Measurements from ENCODE around the gene SH3D19.

SH3D19 gene

GRCh38 chr4:151207186-151207585 lies 118.2 kb downstream of the SH3D19 start:
- no peak overlapping the region for H3K27ac ChIP-seq (ENCODE audit: low read depth, low read length)
- TF ChIP-seq EZH2phosphoT487 (conservative IDR thresholded peaks at IDR 0.05; ENCODE audit: low read length) = no peak
- no peak for TF ChIP-seq CTCF (IDR thresholded peaks at IDR 0.05; ENCODE audit: insufficient read depth, low read length, poor library complexity, severe bottlenecking)
- H3K4me3 ChIP-seq (ENCODE audit: insufficient read depth, low read length, poor library complexity, severe bottlenecking) = no peak overlapping the region
- no peaks in the 10 kb centered on the region for H3K79me2 ChIP-seq (ENCODE audit: insufficient read depth, low read length)
- H3K9me3 ChIP-seq (ENCODE audit: insufficient read depth, low read length) = no peaks in the 10 kb centered on the region
- H3K27me3 ChIP-seq (ENCODE audit: low read length) = no peaks in the 10 kb centered on the region
- H2AFZ ChIP-seq (ENCODE audit: low read depth, low read length, severe bottlenecking) = no peak overlapping the region
- no peaks in the 10 kb centered on the region for H3F3A ChIP-seq (ENCODE audit: insufficient read depth)
- no peak overlapping the region for H3K9ac ChIP-seq (ENCODE audit: low read length)
- no peaks in the 10 kb centered on the region for H3K9me2 ChIP-seq (replicated peaks; ENCODE audit: insufficient read depth, low read length)
- H3K36me3 ChIP-seq (ENCODE audit: low read length) = no peaks in the 10 kb centered on the region
- H4K20me1 ChIP-seq (ENCODE audit: low read depth, low read length) = no peaks in the 10 kb centered on the region
- no peak overlapping the region for H3K4me2 ChIP-seq (ENCODE audit: low read depth, low read length, poor library complexity, severe bottlenecking)

GRCh38 chr4:151206241-151207005 lies 119.0 kb downstream of the SH3D19 start:
- TF ChIP-seq EZH2phosphoT487 (conservative IDR thresholded peaks at IDR 0.05; ENCODE audit: low read length) (no peak), CTCF (IDR thresholded peaks at IDR 0.05; ENCODE audit: insufficient read depth, low read length, poor library complexity, severe bottlenecking) (no peak)
- no peak overlapping the region for H3K9ac ChIP-seq (ENCODE audit: low read length)

GRCh38 chr4:151205722-151206121 lies 119.7 kb downstream of the SH3D19 start:
- H3K79me2 ChIP-seq (ENCODE audit: insufficient read depth, low read length) = no peaks in the 10 kb centered on the region
- H3F3A ChIP-seq (ENCODE audit: insufficient read depth) = no peaks in the 10 kb centered on the region
- no peak overlapping the region for H3K4me2 ChIP-seq (ENCODE audit: low read depth, low read length, poor library complexity, severe bottlenecking)
- no peak overlapping the region for H3K4me3 ChIP-seq (ENCODE audit: insufficient read depth, low read length, poor library complexity, severe bottlenecking)
- no peak overlapping the region for H2AFZ ChIP-seq (ENCODE audit: low read depth, low read length, severe bottlenecking)
- no peak overlapping the region for H3K9ac ChIP-seq (ENCODE audit: low read length)
- no peaks in the 10 kb centered on the region for H3K9me3 ChIP-seq (ENCODE audit: insufficient read depth, low read length)
- H3K27me3 ChIP-seq (ENCODE audit: low read length) = no peaks in the 10 kb centered on the region
- H3K27ac ChIP-seq (ENCODE audit: low read depth, low read length) = no peak overlapping the region
- no peaks in the 10 kb centered on the region for H3K9me2 ChIP-seq (replicated peaks; ENCODE audit: insufficient read depth, low read length)
- TF ChIP-seq EZH2phosphoT487 (conservative IDR thresholded peaks at IDR 0.05; ENCODE audit: low read length) (no peak), CTCF (IDR thresholded peaks at IDR 0.05; ENCODE audit: insufficient read depth, low read length, poor library complexity, severe bottlenecking) (no peak)
- H3K36me3 ChIP-seq (ENCODE audit: low read length) = no peaks in the 10 kb centered on the region
- no peaks in the 10 kb centered on the region for H4K20me1 ChIP-seq (ENCODE audit: low read depth, low read length)

More at GRCh38 chr4:151206241-151207005, 119.0 kb downstream of the SH3D19 start:
- no peaks in the 10 kb centered on the region for H3K27me3 ChIP-seq (ENCODE audit: low read length)
- no peaks in the 10 kb centered on the region for H3K9me2 ChIP-seq (replicated peaks; ENCODE audit: insufficient read depth, low read length)
- H3K79me2 ChIP-seq (ENCODE audit: insufficient read depth, low read length) = no peaks in the 10 kb centered on the region
- no peak overlapping the region for H3K4me3 ChIP-seq (ENCODE audit: insufficient read depth, low read length, poor library complexity, severe bottlenecking)
- H3K27ac ChIP-seq (ENCODE audit: low read depth, low read length) = no peak overlapping the region
- no peaks in the 10 kb centered on the region for H3F3A ChIP-seq (ENCODE audit: insufficient read depth)
- no peaks in the 10 kb centered on the region for H3K36me3 ChIP-seq (ENCODE audit: low read length)
- no peaks in the 10 kb centered on the region for H3K9me3 ChIP-seq (ENCODE audit: insufficient read depth, low read length)
- H3K4me2 ChIP-seq (ENCODE audit: low read depth, low read length, poor library complexity, severe bottlenecking) = no peak overlapping the region
- no peaks in the 10 kb centered on the region for H4K20me1 ChIP-seq (ENCODE audit: low read depth, low read length)
- H2AFZ ChIP-seq (ENCODE audit: low read depth, low read length, severe bottlenecking) = no peak overlapping the region
